Measurements from ENCODE around the gene SMU1.

The SMU1 gene

GRCh38 chr9:33044162-33044673 is 32.3 kb downstream of the SMU1 start:
- Mint-ChIP-seq H3K4me1 (ENCODE audit: low read depth) (peaks cover 22% of the 10 kb centered on the region), H3K27ac (peak overlapping the region; percentile 77), H3K36me3 (ENCODE audit: low read depth) (peaks cover 63% of the 10 kb centered on the region), H3K4me3 (peak overlapping the region; percentile 73), H3K9me3 (no peaks in the 10 kb centered on the region), H3K27me3 (no peaks in the 10 kb centered on the region)
- DNase-seq = peak; percentile 69

- Mint-ChIP-seq H3K27me3 (no peaks in the 10 kb centered on the region), H3K4me3 (peak overlapping the region; percentile 73), H3K36me3 (ENCODE audit: low read depth) (peaks cover 63% of the 10 kb centered on the region), H3K4me1 (ENCODE audit: low read depth) (peaks cover 18% of the 10 kb centered on the region), H3K9me3 (no peaks in the 10 kb centered on the region), H3K27ac (peak overlapping the region; percentile 77)
- DNase-seq = no peak
These were observed 32.8 kb downstream of the SMU1 start for GRCh38 chr9:33043671-33044070.

- H3K36me3 Mint-ChIP-seq (ENCODE audit: low read depth) = peaks cover 63% of the 10 kb centered on the region
These were observed 34.0 kb downstream of the SMU1 start for GRCh38 chr9:33042473-33042872.

GRCh38 chr9:33041432-33042188 is 34.9 kb downstream of the SMU1 start:
- H3K36me3 Mint-ChIP-seq (ENCODE audit: low read depth) = peaks cover 63% of the 10 kb centered on the region
- no peaks in the 10 kb centered on the region for H3K9me3 Mint-ChIP-seq
- no peak overlapping the region for H3K4me3 Mint-ChIP-seq
- H3K4me1 Mint-ChIP-seq (ENCODE audit: low read depth) = peaks cover 23% of the 10 kb centered on the region
- no peak for DNase-seq
- no peak overlapping the region for H3K27ac Mint-ChIP-seq
- no peaks in the 10 kb centered on the region for H3K27me3 Mint-ChIP-seq

More at GRCh38 chr9:33042473-33042872, 34.0 kb downstream of the SMU1 start:
- peaks cover 21% of the 10 kb centered on the region for H3K4me1 Mint-ChIP-seq (ENCODE audit: low read depth)
- H3K9me3 Mint-ChIP-seq = no peaks in the 10 kb centered on the region
- H3K27me3 Mint-ChIP-seq = no peaks in the 10 kb centered on the region
- no peak overlapping the region for H3K4me3 Mint-ChIP-seq
- no peak for DNase-seq
- no peak overlapping the region for H3K27ac Mint-ChIP-seq

GRCh38 chr9:33040792-33041431 is 35.6 kb downstream of the SMU1 start:
- Mint-ChIP-seq H3K9me3 (no peaks in the 10 kb centered on the region), H3K4me3 (no peak overlapping the region), H3K4me1 (ENCODE audit: low read depth) (peaks cover 29% of the 10 kb centered on the region), H3K36me3 (ENCODE audit: low read depth) (peaks cover 64% of the 10 kb centered on the region), H3K27me3 (no peaks in the 10 kb centered on the region), H3K27ac (peak overlapping the region; percentile 29)
- no peak for DNase-seq

- peaks cover 65% of the 10 kb centered on the region for H3K4me1 Mint-ChIP-seq (ENCODE audit: low read depth)
- H3K9me3 Mint-ChIP-seq = no peaks in the 10 kb centered on the region
- DNase-seq = no peak
- H3K4me3 Mint-ChIP-seq = no peak overlapping the region
- H3K27ac Mint-ChIP-seq = peak overlapping the region; percentile 81
- H3K36me3 Mint-ChIP-seq (ENCODE audit: low read depth) = peaks cover 99% of the 10 kb centered on the region
- H3K27me3 Mint-ChIP-seq = no peaks in the 10 kb centered on the region
These were observed 43.6 kb downstream of the SMU1 start for GRCh38 chr9:33032865-33033264.

GRCh38 chr9:33032292-33032691 is 44.2 kb downstream of the SMU1 start:
- no peak for DNase-seq
- Mint-ChIP-seq H3K27me3 (no peaks in the 10 kb centered on the region), H3K36me3 (ENCODE audit: low read depth) (peaks cover 100% of the 10 kb centered on the region), H3K4me3 (peak overlapping the region; percentile 37), H3K9me3 (no peaks in the 10 kb centered on the region), H3K4me1 (ENCODE audit: low read depth) (peaks cover 70% of the 10 kb centered on the region), H3K27ac (peak overlapping the region; percentile 81)

- Mint-ChIP-seq H3K9me3 (no peaks in the 10 kb centered on the region), H3K4me3 (peak overlapping the region; percentile 98), H3K27me3 (no peaks in the 10 kb centered on the region), H3K4me1 (ENCODE audit: low read depth) (peaks cover 77% of the 10 kb centered on the region), H3K27ac (peak overlapping the region; percentile 79), H3K36me3 (ENCODE audit: low read depth) (peaks cover 100% of the 10 kb centered on the region)
- no peak for DNase-seq
These were observed 46.2 kb downstream of the SMU1 start for GRCh38 chr9:33030285-33030684.

GRCh38 chr9:33029231-33029786 is 47.2 kb downstream of the SMU1 start:
- Mint-ChIP-seq H3K4me1 (ENCODE audit: low read depth) (peaks cover 75% of the 10 kb centered on the region), H3K36me3 (ENCODE audit: low read depth) (peaks cover 99% of the 10 kb centered on the region), H3K4me3 (peak overlapping the region; percentile 98), H3K27me3 (no peaks in the 10 kb centered on the region), H3K9me3 (no peaks in the 10 kb centered on the region), H3K27ac (peak overlapping the region; percentile 97)
- no peak for DNase-seq

GRCh38 chr9:33025572-33026342 is 50.7 kb downstream of the SMU1 start:
- peaks cover 97% of the 10 kb centered on the region for H3K36me3 Mint-ChIP-seq (ENCODE audit: low read depth)
- no peaks in the 10 kb centered on the region for H3K9me3 Mint-ChIP-seq
- H3K27me3 Mint-ChIP-seq = no peaks in the 10 kb centered on the region
- H3K27ac Mint-ChIP-seq = peak overlapping the region; percentile 97
- H3K4me3 Mint-ChIP-seq = peak overlapping the region; percentile 98
- H3K4me1 Mint-ChIP-seq (ENCODE audit: low read depth) = peaks cover 75% of the 10 kb centered on the region
- peak; percentile 87 for DNase-seq

- Mint-ChIP-seq H3K4me1 (ENCODE audit: low read depth) (peaks cover 75% of the 10 kb centered on the region), H3K27me3 (no peaks in the 10 kb centered on the region), H3K27ac (peak within 1 kb of the TSS; percentile 97), H3K9me3 (no peaks in the 10 kb centered on the region), H3K4me3 (peak within 1 kb of the TSS; percentile 98), H3K36me3 (ENCODE audit: low read depth) (peaks cover 97% of the 10 kb centered on the region)
- peak; percentile 98 for DNase-seq
These were observed 51.4 kb downstream of the SMU1 start, which contains the start of gene DNAJA1 for GRCh38 chr9:33024966-33025571. DNAJA1 (plus strand) TSS chr9:33025273; CDS start chr9:33026485, 1,212 bp downstream.

GRCh38 chr9:33024126-33024965 is 52.1 kb downstream of the SMU1 start:
- Mint-ChIP-seq H3K4me3 (peak overlapping the region; percentile 98), H3K27ac (peak overlapping the region; percentile 97), H3K4me1 (ENCODE audit: low read depth) (peaks cover 67% of the 10 kb centered on the region), H3K9me3 (no peaks in the 10 kb centered on the region), H3K36me3 (ENCODE audit: low read depth) (peaks cover 93% of the 10 kb centered on the region), H3K27me3 (no peaks in the 10 kb centered on the region)
- peak; percentile 43 for DNase-seq

GRCh38 chr9:33023661-33024060 is 52.8 kb downstream of the SMU1 start:
- Mint-ChIP-seq H3K27ac (peak overlapping the region; percentile 97), H3K4me3 (peak overlapping the region; percentile 98), H3K27me3 (no peaks in the 10 kb centered on the region), H3K36me3 (ENCODE audit: low read depth) (peaks cover 91% of the 10 kb centered on the region), H3K9me3 (no peaks in the 10 kb centered on the region), H3K4me1 (ENCODE audit: low read depth) (peaks cover 61% of the 10 kb centered on the region)
- no peak for DNase-seq
